PC-9 (cell line): ENCODE data around the gene ELF2.
"Not testable (repeated sequence)": the region's sequence is repeated elsewhere in the genome, so short reads cannot be mapped to it uniquely, and the experiment has no call there.

Source experiments
- CTCF ChIP-seq: fragments of 200-600 bp; sonication (generic); conservative IDR thresholded peaks from 2 replicates; pipeline ENCODE4 v1.6.1; 2017; ENCODE audit warnings: mixed run types, antibody characterized with exemption, mild to moderate bottlenecking, moderate library complexity
- EZH2 ChIP-seq: fragments of 200-600 bp; sonication (generic); IDR thresholded peaks from 2 replicates; pipeline ENCODE4 v1.8.0; 2017; ENCODE audit warnings: antibody characterized with exemption, low read depth

- TF ChIP-seq CTCF, EZH2: not testable (repeated sequence)
Measured at GRCh38 chr4:139157977-139158376, 19.0 kb downstream of the ELF2 start.
